T-helper 9 cell (primary cell): ENCODE data around the gene PITHD1.
"Not testable (repeated sequence)": the region's sequence is repeated elsewhere in the genome, so short reads cannot be mapped to it uniquely, and the experiment has no call there.

Experiments used
- DNase-seq: peaks from one replicate; pipeline ENCODE4 v3.0.0-alpha.2; 2020

PITHD1 gene

DNA sequence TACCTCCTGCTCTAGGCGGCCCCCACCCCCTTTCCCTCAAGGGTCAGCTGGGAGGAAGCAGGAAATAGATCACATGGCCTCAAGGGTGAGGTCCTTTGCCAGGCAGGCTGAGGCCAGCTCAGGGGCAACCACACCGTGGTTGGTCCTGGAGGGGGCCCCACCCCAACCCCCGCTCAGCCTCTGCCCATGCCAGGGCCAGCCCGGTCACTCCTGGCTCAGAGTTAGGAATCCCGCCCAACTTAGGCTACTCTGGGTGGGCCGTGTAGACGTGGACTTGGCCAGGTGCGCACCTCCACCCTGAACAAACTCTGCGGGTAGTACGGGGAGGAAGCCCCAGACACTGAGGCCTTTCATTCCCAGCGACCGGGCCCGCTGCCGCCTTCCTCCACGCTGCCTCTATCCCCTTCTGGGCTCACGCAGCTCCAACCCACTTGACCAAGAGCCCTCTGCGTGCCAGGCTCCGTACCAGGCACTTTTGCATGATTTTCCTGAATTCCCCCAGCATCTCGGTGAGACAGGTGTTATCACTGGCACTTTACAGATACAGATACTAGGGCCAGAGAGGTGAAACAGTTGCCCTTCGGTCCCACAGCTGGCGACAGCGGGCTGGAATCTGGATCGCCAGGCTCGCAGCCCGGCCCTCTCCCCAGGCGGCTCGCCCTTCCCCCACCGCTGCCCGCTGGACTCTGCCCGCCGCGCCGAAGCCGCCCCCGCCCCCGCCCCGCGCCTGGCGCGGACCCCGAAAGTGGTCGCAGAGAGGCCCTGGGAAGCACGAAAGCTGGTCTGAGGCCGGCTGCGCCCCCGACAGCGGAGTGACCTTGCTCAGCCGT lies 21.6 kb downstream of the PITHD1 start:
- DNase-seq = no peak

DNA sequence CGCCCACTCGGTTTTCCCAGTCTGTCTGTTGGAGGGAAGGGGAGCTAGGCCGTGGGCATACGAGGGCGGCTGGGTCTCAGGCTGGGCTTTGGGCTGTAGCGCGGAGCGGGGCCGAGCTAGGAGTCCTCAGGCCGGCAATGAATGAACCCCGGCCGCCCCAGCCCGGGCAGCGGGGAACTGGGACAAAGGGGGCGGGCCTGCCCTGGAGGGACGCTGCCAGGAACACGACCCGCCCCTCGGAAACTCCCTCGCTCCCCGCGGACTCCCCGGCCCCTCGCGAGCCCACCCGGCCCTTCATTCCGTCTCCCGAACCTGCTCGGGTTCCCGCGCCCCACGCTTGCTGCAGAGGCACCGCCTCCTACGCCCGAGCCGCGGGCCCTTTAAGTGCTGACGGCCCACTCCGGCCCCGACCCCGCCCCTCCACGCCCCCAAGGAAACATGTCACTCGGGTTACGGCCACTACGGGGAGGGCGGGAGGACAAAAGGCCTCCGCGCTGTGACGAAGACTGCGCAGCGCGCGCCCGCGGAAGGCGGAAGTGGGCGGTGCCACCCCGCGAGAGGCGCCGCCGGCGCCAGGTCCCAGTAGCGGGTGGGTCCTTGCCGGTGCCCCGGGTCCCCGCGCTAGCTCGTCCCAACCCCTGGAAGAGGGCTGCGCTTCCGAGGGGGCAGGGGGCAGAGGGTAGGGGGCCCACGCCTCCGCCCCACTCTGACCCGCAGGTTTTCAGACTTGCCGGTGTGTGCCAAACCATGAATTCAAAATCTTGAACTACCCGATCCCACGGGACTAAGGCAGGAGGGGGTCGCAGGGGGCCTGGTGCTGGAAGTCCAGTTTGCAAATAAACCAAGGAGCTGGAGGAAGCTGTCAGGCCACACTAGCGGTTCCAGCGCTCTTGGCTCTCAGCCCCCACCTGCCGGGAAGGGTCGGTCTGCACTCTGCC lies 22.5 kb downstream of the PITHD1 start, which contains the start of gene GALE:
TSS of gene GALE (minus strand) at position 355 of the 938 bp plus-strand sequence. CDS start 1,747 bp downstream, outside the sequence.
- DNase-seq = peak; percentile 97

GRCh38 chr1:23801338-23801748 lies 23.1 kb downstream of the PITHD1 start:
- no peak for DNase-seq

- DNase-seq = no peak
Measured at GRCh38 chr1:23801876-23802275, 23.7 kb downstream of the PITHD1 start.

- DNase-seq = not testable (repeated sequence)
Measured at GRCh38 chr1:23802809-23803342, 24.7 kb downstream of the PITHD1 start.

DNA sequence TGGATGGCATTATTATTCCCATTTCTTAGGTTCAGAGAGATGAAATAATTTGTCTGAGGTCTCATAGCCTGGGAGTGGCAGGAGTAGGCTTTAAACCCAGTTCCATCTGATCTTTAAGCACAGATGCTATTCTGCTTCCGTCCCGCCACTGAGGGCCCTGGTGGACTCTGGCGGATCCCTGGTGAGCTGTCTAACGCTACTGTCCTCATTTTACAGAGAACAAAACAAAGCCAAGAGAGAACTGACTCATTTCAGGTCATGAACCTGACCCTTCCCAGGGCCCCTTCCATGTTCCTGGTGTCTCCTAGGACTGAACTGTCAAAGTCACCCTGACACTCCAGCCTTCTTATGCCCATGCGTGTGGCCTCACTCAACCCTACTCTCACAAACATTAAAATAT lies 25.5 kb downstream of the PITHD1 start:
- DNase-seq = no peak

GRCh38 chr1:23804183-23804835 lies 26.1 kb downstream of the PITHD1 start:
- DNase-seq = no peak

DNA sequence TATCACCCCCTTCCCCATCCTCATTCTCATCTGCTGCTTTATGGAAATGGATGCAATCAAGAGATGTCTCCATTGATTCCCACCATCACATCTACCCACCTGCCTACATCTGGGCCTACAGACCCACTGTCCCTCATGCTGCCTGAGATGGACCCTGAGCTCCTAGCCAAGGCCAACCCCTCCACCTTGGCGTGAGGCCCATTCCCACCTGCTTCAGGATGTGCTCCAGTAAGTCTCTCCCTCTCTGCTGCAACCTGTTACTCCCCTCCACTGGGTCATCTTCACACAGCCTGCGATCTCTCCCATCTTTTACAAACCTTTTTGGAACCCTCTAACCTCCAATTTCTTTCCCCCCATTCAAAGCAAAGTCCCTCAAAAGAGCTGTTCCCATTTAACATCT lies 26.8 kb downstream of the PITHD1 start:
- DNase-seq = no peak

GRCh38 chr1:23806280-23806679 lies 28.1 kb downstream of the PITHD1 start:
- DNase-seq = no peak

- DNase-seq = no peak
Measured at GRCh38 chr1:23807453-23807852, 29.2 kb downstream of the PITHD1 start.

GRCh38 chr1:23809751-23810171 lies 31.5 kb downstream of the PITHD1 start:
- peak; percentile 74 for DNase-seq

- no peak for DNase-seq
Measured at GRCh38 chr1:23810818-23811540, 32.8 kb downstream of the PITHD1 start.

GRCh38 chr1:23814016-23814415 lies 35.8 kb downstream of the PITHD1 start:
- no peak for DNase-seq

GRCh38 chr1:23816361-23816760 lies 38.1 kb downstream of the PITHD1 start:
- DNase-seq = no peak

DNA sequence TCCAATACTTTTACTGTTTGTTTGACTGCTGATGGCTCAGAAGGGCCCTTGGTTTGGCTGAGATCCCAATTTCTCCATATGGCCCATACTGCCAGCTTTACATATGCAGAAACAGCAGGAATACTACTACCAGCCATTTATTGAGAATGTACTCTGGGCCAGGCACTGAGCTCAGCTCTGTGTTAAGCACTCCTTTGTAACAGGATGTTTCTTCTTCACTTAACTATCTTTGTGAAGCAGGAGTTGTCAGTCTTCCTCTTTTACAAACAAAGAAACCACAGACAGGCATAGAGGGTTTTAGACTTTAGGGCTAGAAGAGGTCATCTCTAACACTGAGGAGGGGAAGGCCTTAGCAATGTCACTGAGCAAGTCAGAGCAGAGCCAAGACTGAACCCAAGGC lies 38.7 kb downstream of the PITHD1 start:
- no peak for DNase-seq

DNA sequence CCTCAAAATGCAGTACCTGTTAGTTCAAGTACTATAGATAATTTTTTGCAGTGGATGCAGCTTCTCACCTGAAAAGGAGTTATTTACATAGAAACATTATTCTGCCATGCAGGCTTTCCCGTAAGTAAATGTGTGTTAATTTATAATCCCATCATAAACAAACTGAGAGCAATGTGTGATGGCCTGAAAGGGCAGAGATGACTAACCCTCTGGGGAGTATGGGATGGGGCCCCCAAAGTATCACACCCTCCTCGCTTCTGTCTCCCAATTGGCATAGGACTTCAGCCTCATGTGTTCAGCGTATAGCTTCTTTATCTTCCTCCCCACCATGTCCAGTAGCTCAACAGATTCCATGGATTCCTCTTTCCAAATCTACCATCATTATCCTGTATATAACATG lies 39.4 kb downstream of the PITHD1 start:
- DNase-seq = no peak

GRCh38 chr1:23823767-23824166 lies 45.5 kb downstream of the PITHD1 start:
- DNase-seq = no peak

DNA sequence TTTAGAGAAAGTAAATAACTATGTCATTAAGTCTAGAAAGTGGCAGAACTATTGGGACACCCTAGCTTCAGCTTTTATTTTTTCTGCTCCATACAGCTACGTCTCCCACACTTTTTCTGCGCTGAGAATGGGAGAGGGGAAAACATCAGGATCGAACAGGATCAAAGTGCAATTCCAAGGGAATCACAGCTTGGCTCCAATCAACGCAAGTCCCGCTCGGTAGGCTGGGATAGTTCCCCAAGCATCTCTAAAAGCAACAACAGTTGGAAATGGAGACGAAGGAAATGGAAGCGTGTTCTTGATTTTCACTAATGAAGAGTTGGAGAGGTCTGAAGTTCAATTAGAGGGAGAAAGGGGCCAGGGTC lies 46.5 kb downstream of the PITHD1 start:
- no peak for DNase-seq

DNA sequence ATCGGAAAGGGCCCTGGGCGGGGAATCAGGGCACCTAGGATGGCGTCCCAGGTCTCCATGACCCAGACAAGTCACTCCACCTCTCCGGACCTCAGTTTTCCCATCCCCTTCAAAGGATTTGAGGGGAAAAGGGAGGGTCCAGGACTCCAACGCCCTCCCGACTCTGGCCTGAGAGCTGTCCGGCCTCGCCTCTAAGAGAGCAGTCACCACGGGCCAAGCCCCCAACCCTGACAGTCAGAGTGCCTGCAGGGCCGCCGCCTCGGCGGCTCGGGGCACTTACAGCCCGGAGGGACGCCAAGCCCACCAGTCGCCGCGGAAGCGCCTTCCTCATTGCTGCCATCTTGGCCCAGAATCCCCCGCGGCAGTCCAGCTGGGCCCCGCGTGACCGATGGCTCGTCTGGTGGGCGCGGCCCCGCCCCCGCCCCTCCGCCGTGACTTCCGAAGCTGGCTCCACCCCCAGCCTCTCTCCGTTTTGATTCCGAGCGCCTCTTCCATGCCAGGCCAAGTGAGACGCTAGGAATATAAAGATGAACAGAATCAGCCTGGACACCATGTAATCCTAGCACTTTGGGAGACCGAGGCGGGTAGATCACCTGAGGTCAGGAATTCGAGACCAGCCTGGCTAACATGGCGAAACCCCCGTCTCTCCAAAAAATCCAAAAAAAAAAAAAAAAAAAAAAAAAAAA lies 47.0 kb downstream of the PITHD1 start, which contains the start of gene HMGCL:
TSS of gene HMGCL (minus strand) at position 354 of the 686 bp plus-strand sequence. CDS start at position 340, 14 bp downstream.
- DNase-seq = peak; percentile 85

GRCh38 chr1:23825762-23826522 lies 47.7 kb downstream of the PITHD1 start:
- DNase-seq = no peak
